CD4-positive, alpha-beta T cell treated with Interleukin-17A for 4 hours (primary cell): ENCODE results near the gene ARRDC3.
"Not testable (repeated sequence)": the region's sequence is repeated elsewhere in the genome, so short reads cannot be mapped to it uniquely, and the experiment has no call there.

Source experiments
- DNase-seq: peaks from one replicate; pipeline ENCODE4 v3.0.0-alpha.2; 2020; ENCODE audit warnings: mixed read lengths

The ARRDC3 gene

DNA sequence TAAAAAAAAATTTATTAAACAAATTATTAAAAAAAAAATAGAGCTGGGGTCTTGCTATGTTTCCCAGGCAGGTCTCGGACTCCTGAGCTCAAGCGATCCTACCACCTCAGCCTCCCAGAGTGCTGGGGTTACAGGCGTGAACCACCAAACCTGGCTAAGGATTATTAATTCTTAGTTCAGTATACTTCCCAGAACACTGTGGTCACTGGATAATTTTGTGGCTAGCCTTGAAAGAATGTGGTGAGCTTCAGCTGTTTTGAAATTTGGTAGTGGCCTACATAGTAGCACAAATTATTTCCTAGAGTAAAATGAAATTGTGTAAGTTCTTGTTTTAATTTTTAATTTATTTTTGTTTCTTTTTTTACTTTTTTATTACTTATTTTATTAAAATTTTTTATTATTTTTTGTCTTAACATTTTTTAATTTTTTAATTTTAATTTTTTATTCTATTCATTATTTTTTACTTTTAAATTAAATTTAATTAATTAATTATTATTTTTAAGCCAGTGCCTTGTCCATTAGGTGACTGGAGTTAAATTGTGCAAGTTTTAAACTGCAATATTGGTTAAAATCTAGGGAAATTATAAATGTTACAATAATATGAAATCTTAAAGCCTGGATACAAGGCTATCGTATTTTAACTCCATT lies 23.0 kb downstream of the ARRDC3 start:
- DNase-seq = no peak

DNA sequence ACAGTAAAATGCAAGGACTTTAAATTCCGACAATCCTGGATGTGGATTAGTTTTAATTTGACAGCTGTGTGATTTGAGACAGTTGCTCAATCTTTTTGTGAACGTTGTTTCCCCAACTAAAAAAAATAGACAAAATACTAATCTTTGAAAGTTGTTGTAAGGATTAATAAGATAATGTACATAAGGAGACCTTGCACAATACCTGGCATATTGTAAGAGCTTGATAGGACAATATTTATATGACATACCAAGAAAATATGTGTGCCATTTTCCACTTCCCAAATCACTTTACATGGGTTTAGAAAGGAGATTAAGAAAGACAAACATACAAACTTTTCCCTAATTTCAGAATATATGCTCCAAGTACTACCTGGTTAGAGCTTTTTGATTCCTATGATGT lies 25.3 kb downstream of the ARRDC3 start:
- no peak for DNase-seq

DNA sequence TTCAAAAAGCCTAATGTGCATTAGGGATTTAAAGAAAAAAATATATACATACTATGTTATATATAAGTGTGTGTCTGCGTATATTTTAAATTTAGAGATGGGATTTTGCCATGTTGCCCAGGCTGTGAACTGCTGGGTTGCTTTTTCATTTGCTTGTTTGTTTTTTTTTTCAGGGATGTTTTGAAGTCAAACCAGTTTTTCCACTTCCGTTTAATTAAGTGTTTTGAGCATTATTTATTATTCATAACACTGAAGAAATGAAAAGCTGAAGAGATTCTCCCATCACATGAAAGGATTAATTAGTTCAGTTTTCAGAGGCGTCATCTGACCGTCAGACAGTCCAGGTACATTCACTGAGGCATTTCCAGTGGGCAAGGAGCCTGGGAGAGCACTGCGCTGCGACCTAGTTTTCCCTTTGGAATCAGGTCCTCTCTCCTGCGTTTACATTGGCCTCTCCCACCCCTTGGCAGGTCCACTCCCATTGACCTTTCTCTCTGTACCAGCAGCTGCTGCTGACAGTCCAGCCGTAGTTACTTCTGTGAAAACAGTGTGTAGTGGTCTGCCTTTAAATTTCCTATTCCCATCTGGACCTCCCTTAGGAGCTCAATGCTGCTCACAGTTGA lies 26.0 kb downstream of the ARRDC3 start:
- no peak for DNase-seq

DNA sequence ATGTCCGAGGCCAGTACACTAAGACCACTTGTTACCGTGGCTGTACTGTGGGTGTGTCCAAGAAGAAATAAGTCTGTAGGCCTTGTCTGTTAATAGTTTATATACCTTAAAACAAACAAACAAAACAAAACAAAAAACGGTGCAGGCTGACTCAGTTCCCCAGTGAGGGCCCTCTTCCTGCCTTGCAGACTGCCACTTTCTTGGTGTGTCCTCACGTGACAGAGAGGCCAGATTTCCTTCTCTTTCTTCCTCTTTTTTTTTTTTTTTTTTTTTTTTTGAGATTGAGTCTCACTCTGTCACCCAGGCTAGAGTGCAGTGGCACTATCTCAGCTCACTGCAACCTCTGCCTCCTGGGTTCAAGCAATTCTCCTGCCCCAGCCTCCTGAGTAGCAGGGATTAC lies 28.2 kb downstream of the ARRDC3 start:
- DNase-seq = not testable (repeated sequence)

GRCh38 chr5:91352831-91353695 lies 30.1 kb downstream of the ARRDC3 start:
- DNase-seq = no peak

- no peak for DNase-seq
Observed at GRCh38 chr5:91345461-91345860, 37.7 kb downstream of the ARRDC3 start.

DNA sequence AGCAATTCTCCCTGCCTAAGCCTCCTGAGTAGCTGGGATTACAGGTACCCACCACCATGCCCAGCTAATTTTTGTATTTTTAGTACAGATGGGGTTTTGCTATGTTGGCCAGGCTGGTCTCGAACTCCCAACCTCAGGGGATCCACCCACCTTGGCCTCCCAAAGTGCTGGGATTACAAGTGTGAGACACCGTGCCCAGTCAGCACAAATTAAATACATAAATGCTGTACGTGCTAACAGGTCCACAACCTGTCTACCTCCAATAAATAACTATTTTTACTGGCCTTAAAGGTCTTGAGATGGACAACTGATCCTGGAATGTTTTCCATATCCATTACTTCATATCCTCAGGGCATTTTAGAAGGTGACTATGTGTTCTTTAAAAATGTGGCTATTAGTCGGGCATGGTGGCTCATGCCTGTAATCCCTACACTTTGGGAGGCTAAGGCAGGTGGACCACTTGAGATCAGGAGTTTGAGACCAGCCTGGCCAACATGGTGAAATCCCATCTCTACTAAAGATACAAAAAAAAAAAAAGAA lies 38.4 kb downstream of the ARRDC3 start:
- not testable (repeated sequence) for DNase-seq

DNA sequence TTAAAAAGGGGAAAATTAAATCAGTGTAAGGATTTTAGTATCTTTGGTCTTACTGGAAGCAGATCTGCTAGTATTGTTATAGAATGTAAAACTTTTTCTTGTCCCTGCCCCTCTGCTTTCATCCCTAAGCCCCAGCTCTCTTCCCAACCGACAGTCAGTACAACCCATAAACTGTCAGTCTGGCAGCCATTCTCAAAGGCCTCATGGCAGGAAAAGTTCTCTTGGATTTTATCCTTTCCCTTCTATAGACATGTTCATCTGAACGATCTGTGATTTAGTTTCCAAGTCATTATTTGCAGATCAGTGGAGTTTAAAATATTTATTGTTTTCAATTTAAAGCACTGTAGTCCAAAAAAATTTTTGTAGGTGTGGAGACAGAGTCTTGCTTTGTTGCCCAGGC lies 39.2 kb downstream of the ARRDC3 start:
- no peak for DNase-seq

GRCh38 chr5:91342931-91343330 lies 40.2 kb downstream of the ARRDC3 start:
- not testable (repeated sequence) for DNase-seq

DNA sequence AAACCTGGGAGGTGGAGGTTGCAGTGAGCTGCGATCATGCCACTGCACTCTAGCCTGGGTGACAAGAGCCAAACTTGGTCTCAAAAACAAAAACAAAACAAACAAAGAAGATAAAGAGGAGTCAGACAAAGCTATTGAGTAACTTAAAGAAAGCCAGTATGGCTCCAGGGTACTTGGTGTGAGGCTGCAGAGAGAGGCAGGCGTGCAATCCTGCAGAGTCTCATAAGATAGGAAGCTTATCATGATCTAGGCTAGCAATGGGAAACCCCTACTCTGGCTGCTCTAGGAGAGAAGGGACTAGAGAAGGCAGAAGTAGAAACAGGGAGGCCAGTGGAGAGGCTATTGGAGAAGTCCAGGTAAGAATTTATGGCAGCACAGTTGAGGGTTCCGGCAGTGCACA lies 42.0 kb downstream of the ARRDC3 start:
- DNase-seq = no peak

GRCh38 chr5:91340532-91340931 lies 42.6 kb downstream of the ARRDC3 start:
- no peak for DNase-seq

- DNase-seq = no peak
Observed at GRCh38 chr5:91339063-91339705, 43.9 kb downstream of the ARRDC3 start.

DNA sequence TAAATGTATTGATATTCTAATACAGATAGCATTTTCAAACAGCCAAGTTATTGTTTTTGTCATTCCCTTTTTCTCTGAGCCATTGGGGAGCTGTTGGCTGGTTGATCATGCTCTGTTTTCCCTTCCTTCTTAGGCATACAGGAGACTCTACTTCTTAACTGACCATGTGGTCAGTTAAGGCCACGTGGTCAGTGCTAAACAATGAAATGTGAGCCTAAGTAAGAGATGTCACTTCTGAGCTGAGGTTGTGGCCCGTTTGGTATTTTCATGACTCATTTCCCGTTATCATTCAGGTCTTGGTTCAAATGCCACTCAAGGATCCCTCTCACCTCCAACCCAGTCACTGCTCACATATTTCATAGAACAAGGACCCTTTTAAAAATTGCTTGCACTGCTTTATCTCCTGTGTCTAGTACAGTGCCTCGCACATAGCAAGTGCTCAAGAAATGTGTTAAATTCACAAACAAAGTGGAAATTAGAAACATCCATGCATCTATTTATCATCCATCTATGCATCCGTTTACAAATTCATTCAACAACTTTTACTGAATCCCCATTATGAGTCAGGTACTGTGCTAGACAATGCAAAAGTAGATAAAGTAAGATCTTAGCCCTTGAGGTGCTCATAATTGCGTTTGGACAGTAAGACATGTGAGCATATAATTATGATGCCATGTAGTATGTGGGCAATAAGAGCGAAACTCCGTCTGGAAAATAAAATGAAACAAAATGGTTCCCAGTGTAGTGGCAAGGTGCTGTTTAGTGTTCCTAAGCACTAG lies 50.7 kb downstream of the ARRDC3 start:
- peak; percentile 23 for DNase-seq

- DNase-seq = no peak
Observed at GRCh38 chr5:91331705-91332104, 51.4 kb downstream of the ARRDC3 start.

DNA sequence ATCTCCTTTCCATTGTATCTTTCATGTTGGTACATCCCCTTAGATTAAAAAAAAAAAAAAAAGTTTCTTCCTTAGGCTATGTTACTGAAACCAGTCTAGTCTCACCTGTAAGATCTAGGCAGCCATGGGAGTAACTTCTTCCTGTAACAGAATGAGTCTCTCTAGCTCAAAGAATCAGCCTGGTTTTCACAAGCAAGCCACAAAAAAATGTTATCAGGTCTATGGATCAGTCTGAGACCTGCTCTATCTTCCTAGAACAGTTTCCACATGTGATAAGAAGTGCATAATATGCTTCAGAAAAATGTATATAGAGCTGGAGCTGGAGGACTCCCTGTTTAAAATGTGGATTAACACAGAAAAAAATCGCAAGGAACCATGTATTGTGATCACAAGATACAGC lies 53.8 kb downstream of the ARRDC3 start:
- no peak for DNase-seq

DNA sequence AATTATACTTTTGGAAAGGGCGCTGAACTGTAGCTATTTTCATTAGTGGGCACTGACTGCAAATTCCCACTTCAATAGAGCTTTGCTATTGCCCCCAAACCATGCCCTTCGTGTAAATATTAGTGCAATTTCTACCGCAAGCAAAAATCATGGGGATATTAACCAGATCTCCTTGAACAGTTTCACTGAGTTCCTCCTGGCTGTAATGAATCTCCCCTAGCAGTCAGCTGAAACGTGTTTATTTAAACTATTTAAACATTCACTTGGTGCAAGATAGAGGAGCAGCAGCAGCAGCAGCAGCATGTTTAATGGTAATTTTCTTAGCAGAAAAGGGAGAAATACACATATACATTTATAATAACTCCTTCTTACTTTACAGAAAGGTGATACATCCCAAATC lies 54.4 kb downstream of the ARRDC3 start:
- DNase-seq = no peak

DNA sequence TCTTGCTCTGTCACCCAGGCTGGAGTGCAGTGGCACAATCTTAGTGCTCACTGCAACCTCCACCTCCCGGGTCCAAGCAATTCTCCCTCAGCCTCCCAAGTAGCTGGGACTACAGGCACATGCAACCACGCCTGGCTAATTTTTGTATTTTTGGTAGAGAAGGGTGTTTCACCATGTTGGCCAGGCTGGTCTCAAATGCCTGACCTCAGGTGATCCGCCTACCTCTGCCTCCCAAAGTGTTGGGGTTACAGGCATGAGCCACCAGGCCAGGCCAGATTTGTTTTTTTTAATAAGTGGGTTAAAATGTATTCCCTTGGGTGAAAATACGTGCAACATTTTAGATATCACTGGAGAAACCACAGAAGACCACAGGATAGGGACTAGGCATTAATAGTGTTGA lies 60.1 kb downstream of the ARRDC3 start:
- DNase-seq = not testable (repeated sequence)

DNA sequence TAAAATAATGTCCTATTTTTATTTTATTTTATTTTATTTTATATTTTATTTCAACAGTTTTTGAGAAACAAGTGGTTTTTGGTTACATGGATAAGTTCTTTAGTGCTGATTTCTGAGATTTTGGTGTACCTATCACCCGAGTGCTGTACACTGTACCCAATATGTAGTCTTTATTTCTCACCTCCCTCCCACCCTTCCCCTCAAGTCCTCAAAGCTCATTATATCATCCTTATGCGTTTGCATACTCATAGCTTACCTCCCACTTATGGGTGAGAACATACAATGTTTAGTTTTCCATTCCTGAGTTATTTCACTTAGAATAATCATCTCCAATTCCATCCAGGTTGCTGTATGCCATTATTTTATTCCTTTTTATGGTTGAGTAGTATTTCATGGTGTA lies 63.5 kb downstream of the ARRDC3 start:
- no peak for DNase-seq

GRCh38 chr5:91318724-91319123 lies 64.4 kb downstream of the ARRDC3 start:
- DNase-seq = peak; percentile 51
